Heart left ventricle (tissue), 13 donors: ENCODE data around the gene BOD1L1.

Experiments used
- POLR2A ChIP-seq, 2 donors: fragments of 450-650 bp; IDR thresholded peaks; one replicate each; pipeline ENCODE4 v1.6.1; 2017; ENCODE audit warnings: antibody characterized with exemption in 2 of 2, mild to moderate bottlenecking in 2 of 2, moderate library complexity in 2 of 2
- TF ChIP-seq, protein P1 (sequence below), 12 donors: fragments of 200-600 bp; sonication (generic) in 4 of 12; IDR thresholded peaks; one replicate each; pipeline versions ENCODE4 v1.5.0 to v1.8.0; 2018 to 2022; ENCODE audit warnings: antibody characterized with exemption in 12 of 12, mild to moderate bottlenecking in 5 of 12
- donor health status: ischemic (EF 13 %, LVEDD 7.1; RV severe dilation, severe dysfunction).
- donor health status: DM: no; HTN: yes; CAD: no.
- donor health status: DM: no; HTN: no; CAD: no.
- donor health status: ischemic (EF 25% LVEDD 6.9; RV normal size, moderate dysfunction).
- donor health status: ischemic (EF 25% LVEDD 5.7; RV mildly dilated, moderate dysfunction).
- donor health status: ischemic (EF 35%, LVEDD 5.7; RV mildly dilated, moderate dysfunction).
- donor health status: nonischemic (EF 11% LVEDD 7.7; RV severe dilation, severe dysfunction).
- donor health status: DM: yes; HTN: yes; CAD: no.
- donor health status: PGD.
- donor health status: ischemic (EF 29% LVEDD 5.4; RV normal size, mild dysfunction).
- donor health status: nonischemic (EF 23%, LVEDD 6.1; RV moderate dilation, normal function).

DNA sequence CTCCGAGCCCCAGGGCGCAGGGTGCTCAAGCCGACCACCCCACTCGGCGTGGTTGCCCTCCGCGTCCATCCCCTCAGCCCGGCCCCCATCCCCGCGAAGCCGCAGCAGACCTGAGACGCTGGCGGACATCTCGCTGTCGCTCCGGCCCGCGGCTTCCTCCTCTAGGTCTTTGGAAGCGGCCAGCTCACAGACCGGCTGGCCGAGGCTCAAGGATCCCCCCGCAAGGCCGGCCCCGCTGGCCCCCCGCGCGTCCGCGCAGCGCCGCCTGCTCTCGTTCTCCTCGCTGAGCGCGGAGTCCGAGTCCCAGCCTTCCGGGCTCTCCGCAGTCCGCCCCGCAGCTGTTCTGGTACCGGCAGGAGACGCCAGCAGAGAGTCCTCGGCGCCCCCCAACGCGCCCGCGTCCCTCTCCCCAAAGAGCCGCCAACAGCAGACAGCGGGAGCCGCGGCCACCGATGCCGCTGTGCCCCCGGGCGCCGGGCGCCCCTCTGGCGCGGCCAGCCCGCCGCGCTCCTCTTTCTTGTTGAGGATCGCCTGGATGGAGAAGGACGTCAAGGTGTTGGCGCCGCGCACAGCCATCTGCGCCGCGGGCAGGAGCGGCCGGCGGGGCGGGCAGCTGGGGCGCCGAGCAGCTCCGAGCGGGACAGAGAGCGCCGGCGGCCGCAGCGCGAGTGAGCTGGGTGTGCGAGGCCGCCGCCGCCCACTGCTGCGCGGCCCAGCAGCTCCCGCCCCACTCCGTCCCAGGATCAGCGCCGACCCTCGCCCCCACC, 83.5 kb downstream of the BOD1L1 start, which contains the start of gene NKX3-2:
- TF ChIP-seq, protein P1, sequence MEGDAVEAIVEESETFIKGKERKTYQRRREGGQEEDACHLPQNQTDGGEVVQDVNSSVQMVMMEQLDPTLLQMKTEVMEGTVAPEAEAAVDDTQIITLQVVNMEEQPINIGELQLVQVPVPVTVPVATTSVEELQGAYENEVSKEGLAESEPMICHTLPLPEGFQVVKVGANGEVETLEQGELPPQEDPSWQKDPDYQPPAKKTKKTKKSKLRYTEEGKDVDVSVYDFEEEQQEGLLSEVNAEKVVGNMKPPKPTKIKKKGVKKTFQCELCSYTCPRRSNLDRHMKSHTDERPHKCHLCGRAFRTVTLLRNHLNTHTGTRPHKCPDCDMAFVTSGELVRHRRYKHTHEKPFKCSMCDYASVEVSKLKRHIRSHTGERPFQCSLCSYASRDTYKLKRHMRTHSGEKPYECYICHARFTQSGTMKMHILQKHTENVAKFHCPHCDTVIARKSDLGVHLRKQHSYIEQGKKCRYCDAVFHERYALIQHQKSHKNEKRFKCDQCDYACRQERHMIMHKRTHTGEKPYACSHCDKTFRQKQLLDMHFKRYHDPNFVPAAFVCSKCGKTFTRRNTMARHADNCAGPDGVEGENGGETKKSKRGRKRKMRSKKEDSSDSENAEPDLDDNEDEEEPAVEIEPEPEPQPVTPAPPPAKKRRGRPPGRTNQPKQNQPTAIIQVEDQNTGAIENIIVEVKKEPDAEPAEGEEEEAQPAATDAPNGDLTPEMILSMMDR (IDR thresholded peaks at IDR 0.05) = no peak
- TF ChIP-seq POLR2A (IDR thresholded peaks at IDR 0.05) = no peak
